Hepatocyte (in vitro differentiated cells): ENCODE measurements around the gene ZNF500. TPM values are rescaled to one million over a fixed set of nuclear protein-coding genes. Genes with fewer than 3 reads are reported as not detected.
A peak's percentile ranks its signal among the peaks of the same experiment; 100 is the strongest.

ENCODE experiments used
- DNase-seq: peaks from one replicate; pipeline ENCODE4 v3.0.0-alpha.2; 2016; ENCODE audit warnings: low spot score
- H2AFZ ChIP-seq: fragments of 200-600 bp; sonication (generic); 2 replicates; pipeline ENCODE4 v1.6.0; 2016; ENCODE audit warnings: antibody characterized with exemption, mild to moderate bottlenecking
- H3K27ac ChIP-seq: fragments of 200-600 bp; sonication (generic); 2 replicates; pipeline ENCODE4 v1.5.1; 2016; ENCODE audit warnings: mild to moderate bottlenecking
- H3K27me3 ChIP-seq: fragments of 200-600 bp; sonication (generic); 2 replicates; pipeline ENCODE4 v1.6.1; 2016
- H3K36me3 ChIP-seq: fragments of 200-600 bp; sonication (generic); replicated peaks from 2 replicates; pipeline ENCODE4 v1.5.1; 2016; ENCODE audit warnings: low read depth; ENCODE audit not compliant: insufficient read depth
- H3K4me1 ChIP-seq: fragments of 200-600 bp; sonication (generic); 2 replicates; pipeline ENCODE4 v1.5.1; 2016; ENCODE audit warnings: mild to moderate bottlenecking, moderate library complexity; ENCODE audit not compliant: insufficient read depth
- H3K4me2 ChIP-seq: fragments of 200-600 bp; sonication (generic); 2 replicates; pipeline ENCODE4 v1.6.0; 2016
- H3K4me3 ChIP-seq: fragments of 200-600 bp; sonication (generic); 2 replicates; pipeline ENCODE4 v1.5.1; 2016; ENCODE audit warnings: mild to moderate bottlenecking
- H3K79me2 ChIP-seq: fragments of 200-600 bp; sonication (generic); 2 replicates; pipeline ENCODE4 v1.6.0; 2017; ENCODE audit warnings: mild to moderate bottlenecking
- H3K9me2 ChIP-seq: fragments of 200-600 bp; sonication (generic); replicated peaks from 2 replicates; pipeline ENCODE4 v1.6.0; 2017; ENCODE audit warnings: mild to moderate bottlenecking; ENCODE audit not compliant: insufficient read depth
- H3K9me3 ChIP-seq: fragments of 200-600 bp; sonication (generic); 2 replicates; pipeline ENCODE4 v1.5.1; 2016; ENCODE audit warnings: low read depth, mild to moderate bottlenecking
- H4K20me1 ChIP-seq: fragments of 200-600 bp; sonication (generic); 2 replicates; pipeline ENCODE4 v1.6.0; 2016; ENCODE audit warnings: mild to moderate bottlenecking; ENCODE audit not compliant: insufficient read depth, poor library complexity, severe bottlenecking
- CTCF ChIP-seq: fragments of 200-600 bp; sonication (generic); IDR thresholded peaks from 2 replicates; pipeline ENCODE4 v1.5.1; 2016; ENCODE audit warnings: antibody characterized with exemption, mild to moderate bottlenecking; ENCODE audit not compliant: poor library complexity
- EZH2 ChIP-seq: fragments of 200-600 bp; sonication (generic); IDR thresholded peaks from 2 replicates; pipeline ENCODE4 v1.6.1; 2016; ENCODE audit warnings: antibody characterized with exemption, mild to moderate bottlenecking, borderline replicate concordance
- EZH2phosphoT487 ChIP-seq: fragments of 200-600 bp; sonication (generic); IDR thresholded peaks from one replicate; pipeline ENCODE4 v1.6.1; 2018; ENCODE audit warnings: antibody characterized with exemption, mild to moderate bottlenecking, low read depth, moderate library complexity; ENCODE audit not compliant: unreplicated experiment, severe bottlenecking
- WGBS: methylation state at CpG from one replicate; pipeline ENCODE4 v1.1.6; 2016; ENCODE audit warnings: low lambda C conversion rate; ENCODE audit errors: missing lambda C conversion rate; 5-methylcytosine and 5-hydroxymethylcytosine counted together
- polyA plus RNA-seq: library from polyadenylated mRNA; unstranded; fragments of >200 nt; fragmentation: Nextera tagmentation; extraction: Ambion mirVana; gene quantifications from 2 replicates; pipeline ENCODE4 v1.2.1, GENCODE V29; 2016
- total RNA-seq: library from RNA; depleted of rRNA; stranded (reverse); fragments of >200 nt; gene quantifications from 2 replicates; pipeline ENCODE4 v1.2.3, GENCODE V29; 2014

Gene ZNF500
- total and polyA plus RNA-seq, 2 experiments from 2014 or later: 10.4 to 10.6 TPM

DNA sequence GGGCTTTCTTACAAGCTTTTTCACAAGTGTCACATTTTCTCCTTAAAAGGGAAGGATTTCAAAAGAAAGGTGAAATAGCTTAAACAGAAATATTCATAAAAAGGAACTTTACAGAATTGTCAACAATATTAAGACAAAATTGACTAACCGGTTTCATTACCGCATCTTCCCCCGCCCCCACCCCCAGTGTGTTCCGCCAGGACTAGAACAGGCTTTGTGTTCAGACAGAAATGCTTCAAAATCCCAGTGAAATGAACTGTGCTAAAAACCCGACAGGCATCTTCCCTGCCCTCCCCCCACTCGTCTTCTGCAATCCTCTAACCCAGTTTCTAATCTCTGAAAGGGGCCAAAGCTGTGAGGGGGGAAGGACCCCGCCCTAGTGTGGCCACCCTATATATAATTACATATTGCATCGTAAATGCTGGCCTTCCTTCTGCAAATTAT is 36.5 kb upstream of the ZNF500 start:
- WGBS: 65% methylated on average over 8 of the region's 8 CpGs
- DNase-seq: no peak
- Histone ChIP-seq H3K27ac (peak overlapping the region; percentile 87), H3K36me3 (no peaks in the 10 kb centered on the region), H2AFZ (no peak overlapping the region), H3K9me2 (no peaks in the 10 kb centered on the region), H3K27me3 (no peaks in the 10 kb centered on the region), H3K4me1 (peaks cover 21% of the 10 kb centered on the region), H3K79me2 (peaks cover 3% of the 10 kb centered on the region), H4K20me1 (no peaks in the 10 kb centered on the region), H3K9me3 (no peaks in the 10 kb centered on the region), H3K4me3 (peak overlapping the region; percentile 84), H3K4me2 (peak overlapping the region; percentile 91)
- TF ChIP-seq CTCF: no peak
- no peak for TF ChIP-seq EZH2
- TF ChIP-seq EZH2phosphoT487: no peak

- peak overlapping the region; percentile 91 for H3K4me2 ChIP-seq
- H3K36me3 ChIP-seq: no peaks in the 10 kb centered on the region
- peaks cover 3% of the 10 kb centered on the region for H3K79me2 ChIP-seq
- no peaks in the 10 kb centered on the region for H3K9me3 ChIP-seq
- H2AFZ ChIP-seq: peak overlapping the region; percentile 69
- H3K27me3 ChIP-seq: no peaks in the 10 kb centered on the region
- H3K27ac ChIP-seq: peak overlapping the region; percentile 87
- H3K4me1 ChIP-seq: peaks cover 21% of the 10 kb centered on the region
- DNase-seq: peak; percentile 95
- H4K20me1 ChIP-seq: no peaks in the 10 kb centered on the region
- peak overlapping the region; percentile 84 for H3K4me3 ChIP-seq
- no peak for TF ChIP-seq CTCF
- no peak for TF ChIP-seq EZH2phosphoT487
- TF ChIP-seq EZH2: no peak
- H3K9me2 ChIP-seq: no peaks in the 10 kb centered on the region
- under 1% methylated on average over 36 of the region's 59 CpGs for WGBS
Measured at GRCh38 chr16:4802659-4803287, 35.8 kb upstream of the ZNF500 start.

GRCh38 chr16:4801962-4802658 is 35.1 kb upstream of the ZNF500 start, which contains the start of gene ROGDI:
TSS of gene ROGDI (minus strand) at chr16:4802633. CDS start at chr16:4802571, 62 bp downstream.
- Histone ChIP-seq H3K9me2 (no peaks in the 10 kb centered on the region), H3K36me3 (no peaks in the 10 kb centered on the region), H3K9me3 (no peaks in the 10 kb centered on the region), H3K27ac (peak within 1 kb of the TSS; percentile 87), H4K20me1 (no peaks in the 10 kb centered on the region), H3K4me1 (peaks cover 21% of the 10 kb centered on the region), H3K79me2 (peaks cover 3% of the 10 kb centered on the region), H2AFZ (peak within 1 kb of the TSS; percentile 69), H3K4me2 (peak within 1 kb of the TSS; percentile 91), H3K4me3 (peak within 1 kb of the TSS; percentile 84), H3K27me3 (no peaks in the 10 kb centered on the region)
- DNase-seq: peak; percentile 89
- TF ChIP-seq EZH2: no peak
- TF ChIP-seq EZH2phosphoT487: no peak
- WGBS: 2% methylated on average over 45 of the region's 70 CpGs
